ENCODE results near the gene ROPN1L. TPM values are rescaled to one million over a fixed set of nuclear protein-coding genes. Genes with fewer than 3 reads are reported as not detected.

ROPN1L gene
- total and polyA plus RNA-seq, 2 of the 4 experiments (the other 2 are of a cell fraction), result 0.34 to 0.36 TPM

DNA sequence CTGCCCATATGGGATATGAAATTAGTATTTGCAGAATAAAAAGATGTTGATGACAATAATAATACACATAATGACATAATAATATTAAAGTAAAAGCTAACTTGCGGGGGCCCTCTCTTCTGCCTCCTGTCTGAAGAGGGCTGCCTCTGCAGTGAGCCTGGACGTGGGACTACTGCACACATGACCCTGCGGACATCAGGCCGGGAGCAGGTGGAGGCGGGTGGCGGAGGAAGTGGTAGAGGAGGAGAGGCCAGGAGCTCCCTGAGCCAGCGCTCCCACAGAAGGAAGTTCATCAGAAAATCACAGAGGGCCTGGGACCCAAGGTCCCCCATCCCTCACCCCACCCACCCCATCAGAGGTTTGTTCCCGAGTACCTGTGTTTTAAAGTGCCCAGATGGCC is 60.5 kb downstream of the ROPN1L start:
- Histone ChIP-seq H2BK15ac (ENCODE audit: low read depth, low read length) (no peak overlapping the region), H3K4me3 (ENCODE audit: insufficient read depth, low read depth, low read length) (no peak overlapping the region), H4K91ac (ENCODE audit: insufficient read depth, low read depth, low read length) (no peak overlapping the region), H2BK20ac (ENCODE audit: low read depth, low read length) (no peak overlapping the region), H2AK9ac (replicated peaks; ENCODE audit: low read depth, low read length, poor library complexity) (no peak overlapping the region), H3K9me1 (ENCODE audit: insufficient read depth, low read length) (no peaks in the 10 kb centered on the region; the same call in 1 of the 2 replicates), H2AK5ac (ENCODE audit: low read depth, low read length) (0 out of 2 replicates have a peak overlapping the region, but pooled peaks have one; percentile 21), H4K8ac (ENCODE audit: low read depth in 2 of 2, low read length in 2 of 2) (no peak overlapping the region), H2AFZ (replicated peaks; ENCODE audit: low read length, poor library complexity) (no peak overlapping the region), H3K4me1 (ENCODE audit: control insufficient read depth, insufficient read depth, low read length) (peaks cover 5% of the 10 kb centered on the region; the same call in 1 of the 2 replicates), H3K23ac (ENCODE audit: low read depth, low read length) (no peak overlapping the region), H3K4ac (ENCODE audit: low read depth, low read length) (no peak overlapping the region), H3K56ac (ENCODE audit: extremely low read depth, insufficient read depth, low read length) (no peak overlapping the region), H3K79me1 (ENCODE audit: low read depth in 1 of 2, low read length in 2 of 2) (no peaks in the 10 kb centered on the region), H3K18ac (ENCODE audit: low read depth, low read length) (no peak overlapping the region), H3K9ac (ENCODE audit: low read depth, low read length) (no peak overlapping the region), H3K36me3 (ENCODE audit: control insufficient read depth, insufficient read depth, low read length) (no peaks in the 10 kb centered on the region), H3K9me3 (ENCODE audit: control insufficient read depth, insufficient read depth, low read length) (no peaks in the 10 kb centered on the region), H2BK5ac (ENCODE audit: low read depth, low read length, poor library complexity, severe bottlenecking) (no peak overlapping the region), H3K4me2 (ENCODE audit: low read depth, low read length) (no peak overlapping the region), H4K5ac (ENCODE audit: low read depth, low read length) (no peak overlapping the region), H4K20me1 (ENCODE audit: insufficient read depth, low read length) (no peaks in the 10 kb centered on the region), H3K27ac (ENCODE audit: insufficient read depth, low read length) (no peak overlapping the region), H2BK120ac (ENCODE audit: low read depth, low read length) (no peak overlapping the region), H3K14ac (replicated peaks; ENCODE audit: low read depth, low read length) (no peak overlapping the region), H3K27me3 (ENCODE audit: control insufficient read depth, insufficient read depth, low read length) (no peaks in the 10 kb centered on the region)
- TF ChIP-seq MXI1 (IDR thresholded peaks at IDR 0.05; ENCODE audit: borderline replicate concordance, low read depth, low read length) (no peak), CHD1 (IDR thresholded peaks at IDR 0.05; ENCODE audit: low read depth, low read length) (no peak), RFX5 (IDR thresholded peaks at IDR 0.05; ENCODE audit: low read depth, low read length) (no peak), MAFK (IDR thresholded peaks at IDR 0.05; ENCODE audit: low read depth, low read length) (no peak), RCOR1 (IDR thresholded peaks at IDR 0.05; ENCODE audit: insufficient replicate concordance, low read length) (no peak), FOS (IDR thresholded peaks at IDR 0.05; ENCODE audit: low read depth, low read length) (no peak), CEBPB (IDR thresholded peaks at IDR 0.05; ENCODE audit: low read depth, low read length) (no peak), USF2 (IDR thresholded peaks at IDR 0.05; ENCODE audit: low read depth, low read length) (no peak), MAZ (IDR thresholded peaks at IDR 0.05; ENCODE audit: borderline replicate concordance, low read depth, low read length) (no peak), SMC3 (IDR thresholded peaks at IDR 0.05; ENCODE audit: low read depth, low read length) (no peak), NFE2L2 (IDR thresholded peaks at IDR 0.05; ENCODE audit: low read depth, low read length) (no peak), POLR2A (IDR thresholded peaks at IDR 0.05; ENCODE audit: low read depth, low read length) (no peak), BHLHE40 (IDR thresholded peaks at IDR 0.05; ENCODE audit: low read depth, low read length) (no peak), RAD21 (IDR thresholded peaks at IDR 0.05; ENCODE audit: low read length) (no peak)
- TF ChIP-seq, protein P1, sequence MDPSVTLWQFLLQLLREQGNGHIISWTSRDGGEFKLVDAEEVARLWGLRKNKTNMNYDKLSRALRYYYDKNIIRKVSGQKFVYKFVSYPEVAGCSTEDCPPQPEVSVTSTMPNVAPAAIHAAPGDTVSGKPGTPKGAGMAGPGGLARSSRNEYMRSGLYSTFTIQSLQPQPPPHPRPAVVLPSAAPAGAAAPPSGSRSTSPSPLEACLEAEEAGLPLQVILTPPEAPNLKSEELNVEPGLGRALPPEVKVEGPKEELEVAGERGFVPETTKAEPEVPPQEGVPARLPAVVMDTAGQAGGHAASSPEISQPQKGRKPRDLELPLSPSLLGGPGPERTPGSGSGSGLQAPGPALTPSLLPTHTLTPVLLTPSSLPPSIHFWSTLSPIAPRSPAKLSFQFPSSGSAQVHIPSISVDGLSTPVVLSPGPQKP (IDR thresholded peaks at IDR 0.05; ENCODE audit: borderline replicate concordance, low read depth, low read length), result no peak
- TF ChIP-seq, protein P2, sequence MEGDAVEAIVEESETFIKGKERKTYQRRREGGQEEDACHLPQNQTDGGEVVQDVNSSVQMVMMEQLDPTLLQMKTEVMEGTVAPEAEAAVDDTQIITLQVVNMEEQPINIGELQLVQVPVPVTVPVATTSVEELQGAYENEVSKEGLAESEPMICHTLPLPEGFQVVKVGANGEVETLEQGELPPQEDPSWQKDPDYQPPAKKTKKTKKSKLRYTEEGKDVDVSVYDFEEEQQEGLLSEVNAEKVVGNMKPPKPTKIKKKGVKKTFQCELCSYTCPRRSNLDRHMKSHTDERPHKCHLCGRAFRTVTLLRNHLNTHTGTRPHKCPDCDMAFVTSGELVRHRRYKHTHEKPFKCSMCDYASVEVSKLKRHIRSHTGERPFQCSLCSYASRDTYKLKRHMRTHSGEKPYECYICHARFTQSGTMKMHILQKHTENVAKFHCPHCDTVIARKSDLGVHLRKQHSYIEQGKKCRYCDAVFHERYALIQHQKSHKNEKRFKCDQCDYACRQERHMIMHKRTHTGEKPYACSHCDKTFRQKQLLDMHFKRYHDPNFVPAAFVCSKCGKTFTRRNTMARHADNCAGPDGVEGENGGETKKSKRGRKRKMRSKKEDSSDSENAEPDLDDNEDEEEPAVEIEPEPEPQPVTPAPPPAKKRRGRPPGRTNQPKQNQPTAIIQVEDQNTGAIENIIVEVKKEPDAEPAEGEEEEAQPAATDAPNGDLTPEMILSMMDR (conservative IDR thresholded peaks at IDR 0.05; ENCODE audit: low read depth, low read length), result no peak
- ChIA-PET CTCF (no interaction called here), POLR2A (ENCODE audit: unreplicated experiment) (no interaction called here)
- intact Hi-C loops (cut with micrococcal nuclease) (no loop called here), dilution Hi-C loops (cut with HindIII; ENCODE audit: low sequenced_read_pairs, unreplicated experiment) (no loop called here), in situ Hi-C loops (cut with MboI; ENCODE audit: low sequenced_read_pairs) (no loop called here)
- DNase-seq, result no peak
- no peak for ATAC-seq (ENCODE audit: low read depth)
- WGBS, 2 experiments (ENCODE audit: extremely low coverage in 2 of 2, insufficient read length in 1 of 2), result 80% methylated on average over 1 of the region's 8 CpGs; no CpG with 5 or more reads in 1 of the 2 experiments
- BruUV-seq (replicated peaks), result no TSS peak
